Measurements from ENCODE around the gene NUDT16L1. TPM values are rescaled to one million over a fixed set of nuclear protein-coding genes. Genes with fewer than 3 reads are reported as not detected.
A peak's percentile ranks its signal among the peaks of the same experiment; 100 is the strongest.

The NUDT16L1 gene
- polyA plus RNA-seq, 3 donors: 40.0 to 62.7 (median 41.1) TPM

DNA sequence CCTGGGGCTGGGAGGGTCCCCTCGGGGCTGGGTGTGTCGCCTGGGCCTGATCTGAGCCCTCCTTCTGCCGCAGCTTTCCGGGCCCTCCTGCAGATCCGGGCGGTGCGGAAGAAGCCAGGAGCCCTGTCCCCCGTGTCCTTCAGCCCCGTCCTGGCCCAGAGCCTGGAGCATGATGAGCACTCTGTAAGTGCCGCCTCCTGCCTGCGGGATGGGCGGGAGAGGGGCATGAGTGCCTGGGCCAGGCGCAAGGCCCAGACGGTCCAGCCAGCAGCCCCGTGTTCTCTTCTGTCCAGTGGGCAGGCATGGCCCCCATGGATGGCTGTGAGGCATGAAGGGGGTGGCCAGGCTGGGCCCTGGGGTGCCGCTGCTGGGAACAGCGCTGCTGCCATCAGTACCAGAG is 16.0 kb upstream of the NUDT16L1 start:
- Histone ChIP-seq H3K9me3 (replicated peaks in 1 of 2; ENCODE audit: control insufficient read depth in 1 of 2, insufficient read depth in 1 of 2, low read length in 2 of 2) (no peaks in the 10 kb centered on the region), H3K9ac (ENCODE audit: insufficient read depth, low read length, poor library complexity, severe bottlenecking) (no peak overlapping the region), H3K79me2 (ENCODE audit: insufficient read depth, low read length) (peaks cover 32% of the 10 kb centered on the region), H3K4me3 (replicated peaks in 1 of 3; ENCODE audit: low read depth in 2 of 3, low read length in 3 of 3) (no peak overlapping the region), H3K4me1 (ENCODE audit: control insufficient read depth in 1 of 2, insufficient read depth in 2 of 2, low read length in 2 of 2) (peaks cover 36 to 38% of the 10 kb centered on the region in 2 donors), H3K27me3 (ENCODE audit: control insufficient read depth in 2 of 2, insufficient read depth in 2 of 2, low read length in 2 of 2) (no peaks in the 10 kb centered on the region), H3K36me3 (replicated peaks in 1 of 2; ENCODE audit: control insufficient read depth in 1 of 2, insufficient read depth in 2 of 2, low read length in 2 of 2) (peaks cover 44 to 54% of the 10 kb centered on the region in 2 donors), H4K20me1 (ENCODE audit: insufficient read depth, low read length) (peaks cover 6% of the 10 kb centered on the region), H2AFZ (ENCODE audit: insufficient read depth, low read depth, low read length, poor library complexity, severe bottlenecking) (no peak overlapping the region), H3K4me2 (replicated peaks; ENCODE audit: extremely low read depth, low read length, poor library complexity, severe bottlenecking) (no peak overlapping the region), H3K27ac (ENCODE audit: low read depth in 1 of 2, low read length in 2 of 2) (no peak overlapping the region)
- Mint-ChIP-seq H3K27ac (peak overlapping the region in 3 of 7 donors; percentile 44 to 96 (median 57)), H3K4me1 (peaks cover 44% of the 10 kb centered on the region), H3K27me3 (ENCODE audit: low read depth in 3 of 3) (no peaks in the 10 kb centered on the region), H3K4me3 (no peak overlapping the region), H3K36me3 (peaks cover 29 to 82% of the 10 kb centered on the region in 2 donors), H3K9me3 (peaks cover 0 to 2% (median 0%) of the 10 kb centered on the region in 7 donors)
- intact Hi-C loops (cut with micrococcal nuclease): no loop called here
- no peak for DNase-seq
- TF ChIP-seq, protein P1, sequence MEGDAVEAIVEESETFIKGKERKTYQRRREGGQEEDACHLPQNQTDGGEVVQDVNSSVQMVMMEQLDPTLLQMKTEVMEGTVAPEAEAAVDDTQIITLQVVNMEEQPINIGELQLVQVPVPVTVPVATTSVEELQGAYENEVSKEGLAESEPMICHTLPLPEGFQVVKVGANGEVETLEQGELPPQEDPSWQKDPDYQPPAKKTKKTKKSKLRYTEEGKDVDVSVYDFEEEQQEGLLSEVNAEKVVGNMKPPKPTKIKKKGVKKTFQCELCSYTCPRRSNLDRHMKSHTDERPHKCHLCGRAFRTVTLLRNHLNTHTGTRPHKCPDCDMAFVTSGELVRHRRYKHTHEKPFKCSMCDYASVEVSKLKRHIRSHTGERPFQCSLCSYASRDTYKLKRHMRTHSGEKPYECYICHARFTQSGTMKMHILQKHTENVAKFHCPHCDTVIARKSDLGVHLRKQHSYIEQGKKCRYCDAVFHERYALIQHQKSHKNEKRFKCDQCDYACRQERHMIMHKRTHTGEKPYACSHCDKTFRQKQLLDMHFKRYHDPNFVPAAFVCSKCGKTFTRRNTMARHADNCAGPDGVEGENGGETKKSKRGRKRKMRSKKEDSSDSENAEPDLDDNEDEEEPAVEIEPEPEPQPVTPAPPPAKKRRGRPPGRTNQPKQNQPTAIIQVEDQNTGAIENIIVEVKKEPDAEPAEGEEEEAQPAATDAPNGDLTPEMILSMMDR (IDR thresholded peaks at IDR 0.05): no peak
- 95% methylated on average over 15 of the region's 17 CpGs for WGBS (ENCODE audit: insufficient coverage)

DNA sequence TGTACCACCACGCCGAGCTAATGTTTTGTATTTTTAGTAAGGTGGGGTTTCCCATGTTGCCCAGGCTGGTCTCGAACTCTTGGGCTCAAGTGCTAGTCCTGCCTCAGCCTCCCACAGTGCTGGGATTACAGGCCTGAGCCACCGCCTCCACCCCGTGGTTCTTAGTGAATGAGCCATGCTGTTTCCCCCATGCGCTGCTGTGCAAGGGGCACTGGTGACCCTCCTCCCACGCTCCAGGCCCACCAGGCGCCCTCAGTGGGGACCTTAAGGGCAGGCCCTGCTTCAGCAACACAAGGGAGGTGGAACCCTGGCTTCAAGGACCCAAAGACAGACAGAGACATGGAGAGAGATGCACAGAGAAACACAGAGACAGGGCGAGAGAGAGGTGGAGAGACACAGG is 15.4 kb upstream of the NUDT16L1 start:
- H3K36me3 Mint-ChIP-seq: peaks cover 29 to 78% of the 10 kb centered on the region in 2 donors

More for the DNA sequence above, 15.4 kb upstream of the NUDT16L1 start:
- Histone ChIP-seq H3K27ac (ENCODE audit: low read depth in 1 of 2, low read length in 2 of 2) (peak overlapping the region; percentile 27 to 94), H3K79me2 (ENCODE audit: insufficient read depth, low read length) (peaks cover 36% of the 10 kb centered on the region), H3K9me3 (replicated peaks in 1 of 2; ENCODE audit: control insufficient read depth in 1 of 2, insufficient read depth in 1 of 2, low read length in 2 of 2) (no peaks in the 10 kb centered on the region), H3K4me3 (replicated peaks in 1 of 3; ENCODE audit: low read depth in 2 of 3, low read length in 3 of 3) (no peak overlapping the region), H2AFZ (ENCODE audit: insufficient read depth, low read depth, low read length, poor library complexity, severe bottlenecking) (no peak overlapping the region), H3K4me2 (replicated peaks; ENCODE audit: extremely low read depth, low read length, poor library complexity, severe bottlenecking) (no peak overlapping the region), H3K9ac (ENCODE audit: insufficient read depth, low read length, poor library complexity, severe bottlenecking) (no peak overlapping the region), H3K4me1 (ENCODE audit: control insufficient read depth in 1 of 2, insufficient read depth in 2 of 2, low read length in 2 of 2) (peaks cover 42 to 44% of the 10 kb centered on the region in 2 donors), H4K20me1 (ENCODE audit: insufficient read depth, low read length) (peaks cover 6% of the 10 kb centered on the region), H3K36me3 (replicated peaks in 1 of 2; ENCODE audit: control insufficient read depth in 1 of 2, insufficient read depth in 2 of 2, low read length in 2 of 2) (peaks cover 41 to 51% of the 10 kb centered on the region in 2 donors), H3K27me3 (ENCODE audit: control insufficient read depth in 2 of 2, insufficient read depth in 2 of 2, low read length in 2 of 2) (no peaks in the 10 kb centered on the region)
- intact Hi-C loops (cut with micrococcal nuclease): no loop called here
- Mint-ChIP-seq H3K9me3 (peaks cover 0 to 2% (median 0%) of the 10 kb centered on the region in 7 donors), H3K27ac (peak overlapping the region in 6 of 7 donors; percentile 0 to 96 (median 92)), H3K27me3 (ENCODE audit: low read depth in 3 of 3) (no peaks in the 10 kb centered on the region), H3K4me1 (peaks cover 49% of the 10 kb centered on the region), H3K4me3 (no peak overlapping the region)
- TF ChIP-seq, protein P1 (IDR thresholded peaks at IDR 0.05): no peak
- WGBS (ENCODE audit: insufficient coverage): 94% methylated on average over 7 of the region's 9 CpGs
- no peak for DNase-seq
